ENCODE results near the gene CNFN. TPM values are rescaled to one million over a fixed set of nuclear protein-coding genes. Genes with fewer than 3 reads are reported as not detected.

CNFN gene
- not detected in 2 replicates for total RNA-seq

GRCh38 chr19:42389899-42390298 lies at the start of gene CNFN:
Gene CNFN (minus strand): TSS chr19:42390297. CDS start chr19:42389037, 1,260 bp downstream.

GRCh38 chr19:42427313-42427712 lies 37.2 kb upstream of the CNFN start, which contains the start of gene LIPE:
Gene LIPE (minus strand): TSS chr19:42427388. CDS start chr19:42427149, 239 bp downstream.

Other genes with a start within 250 kb of the CNFN start
- 19.3 and 24.5 TPM in 2 replicates for gene DEDD2, start 172.6 kb downstream of the CNFN start, total RNA-seq
- 11.0 and 16.1 TPM in 2 replicates for gene ZNF526, start 170.0 kb downstream of the CNFN start, total RNA-seq
- gene GSK3A, start 147.7 kb downstream of the CNFN start, total RNA-seq, result 17.2 and 33.1 TPM in 2 replicates
- gene ERF, start 135.2 kb downstream of the CNFN start, total RNA-seq, result 12.2 and 36.0 TPM in 2 replicates
- 23.5 and 48.3 TPM in 2 replicates for gene CIC, start 121.0 kb downstream of the CNFN start, total RNA-seq
- gene PRR19, start 88.2 kb downstream of the CNFN start, total RNA-seq, result 0.37 TPM in 1 of 2 replicates, not detected in the other
- gene PAFAH1B3, start 87.7 kb downstream of the CNFN start, total RNA-seq, result 15.1 and 19.6 TPM in 2 replicates
- not detected in 2 replicates for gene TMEM145, start 77.0 kb downstream of the CNFN start, total RNA-seq
- 45.7 and 52.1 TPM in 2 replicates for gene MEGF8, start 64.7 kb downstream of the CNFN start, total RNA-seq
- 1.5 and 2.8 TPM in 2 replicates for gene LIPE, start 37.1 kb upstream of the CNFN start, total RNA-seq
- not detected in 2 replicates for gene CXCL17, start 52.6 kb upstream of the CNFN start, total RNA-seq
- gene CEACAM1, start 138.2 kb upstream of the CNFN start, total RNA-seq, result not detected in 2 replicates
- not detected in 2 replicates for gene CEACAM8, start 204.6 kb upstream of the CNFN start, total RNA-seq